NCI-H1436 treated with DMSO at 0.1 percent for 48 hours (cell line): ENCODE data around the gene CDK5R2.
A peak's percentile ranks its signal among the peaks of the same experiment; 100 is the strongest.
"Not testable (repeated sequence)": the region's sequence is repeated elsewhere in the genome, so short reads cannot be mapped to it uniquely, and the experiment has no call there.

Experiments used
- DNase-seq: peaks from one replicate; lab custom pipeline; 2025; lab: John Stamatoyannopoulos, UW

CDK5R2 gene

GRCh38 chr2:218959141-218959731, at the start of gene CDK5R2:
Gene CDK5R2, plus strand, starts transcription at chr2:218959666. Its CDS starts 155 bp downstream, at chr2:218959821.
- DNase-seq = peak; percentile 65

- no peak for DNase-seq
Observed at GRCh38 chr2:218910741-218911140, 48.7 kb upstream of the CDK5R2 start.

- DNase-seq = no peak
Observed at GRCh38 chr2:218920504-218920903, 39.0 kb upstream of the CDK5R2 start.

- DNase-seq = no peak
Observed at GRCh38 chr2:218924757-218925156, 34.7 kb upstream of the CDK5R2 start.

- no peak for DNase-seq
Observed at GRCh38 chr2:218925434-218925833, 34.0 kb upstream of the CDK5R2 start.

GRCh38 chr2:218927422-218927821, 32.0 kb upstream of the CDK5R2 start:
- DNase-seq = no peak

- no peak for DNase-seq
Observed at GRCh38 chr2:218927876-218928275, 31.6 kb upstream of the CDK5R2 start.

GRCh38 chr2:218930488-218930887, 29.0 kb upstream of the CDK5R2 start:
- not testable (repeated sequence) for DNase-seq

- DNase-seq = not testable (repeated sequence)
Observed at GRCh38 chr2:218931751-218932150, 27.7 kb upstream of the CDK5R2 start.

- DNase-seq = no peak
Observed at GRCh38 chr2:218944759-218945404, 14.6 kb upstream of the CDK5R2 start.

GRCh38 chr2:218946621-218947020, 12.8 kb upstream of the CDK5R2 start:
- no peak for DNase-seq

GRCh38 chr2:218952160-218952559, 7.3 kb upstream of the CDK5R2 start:
- no peak for DNase-seq

GRCh38 chr2:218953366-218953954, 6.0 kb upstream of the CDK5R2 start:
- DNase-seq = no peak

GRCh38 chr2:218954541-218955300, 4.7 kb upstream of the CDK5R2 start:
- DNase-seq = no peak

GRCh38 chr2:218956039-218956438, 3.4 kb upstream of the CDK5R2 start:
- DNase-seq = no peak

GRCh38 chr2:218957671-218958070, 1.8 kb upstream of the CDK5R2 start:
- DNase-seq = no peak

GRCh38 chr2:218958276-218958675, 1.2 kb upstream of the CDK5R2 start:
- no peak for DNase-seq

- no peak for DNase-seq
Observed at GRCh38 chr2:218959761-218960308, 369 bp downstream of the CDK5R2 start.

GRCh38 chr2:218960309-218961165, 1.1 kb downstream of the CDK5R2 start:
- DNase-seq = no peak

GRCh38 chr2:218961229-218961628, 1.8 kb downstream of the CDK5R2 start:
- DNase-seq = no peak
